8988T (cell line): ENCODE data around the gene SRRM5.
"Not testable (repeated sequence)": the region's sequence is repeated elsewhere in the genome, so short reads cannot be mapped to it uniquely, and the experiment has no call there.

Source experiments
- DNase-seq: peaks from one replicate; pipeline ENCODE4 v3.0.0; 2011

The SRRM5 gene

GRCh38 chr19:43619262-43620060 is 7.6 kb downstream of the SRRM5 start, which contains the start of gene ZNF428:
ZNF428 (minus strand) TSS chr19:43619629; CDS start chr19:43614304, 5,325 bp downstream.
- peak; percentile 82 for DNase-seq

GRCh38 chr19:43620061-43621001 is 8.4 kb downstream of the SRRM5 start:
- DNase-seq, result no peak

DNA sequence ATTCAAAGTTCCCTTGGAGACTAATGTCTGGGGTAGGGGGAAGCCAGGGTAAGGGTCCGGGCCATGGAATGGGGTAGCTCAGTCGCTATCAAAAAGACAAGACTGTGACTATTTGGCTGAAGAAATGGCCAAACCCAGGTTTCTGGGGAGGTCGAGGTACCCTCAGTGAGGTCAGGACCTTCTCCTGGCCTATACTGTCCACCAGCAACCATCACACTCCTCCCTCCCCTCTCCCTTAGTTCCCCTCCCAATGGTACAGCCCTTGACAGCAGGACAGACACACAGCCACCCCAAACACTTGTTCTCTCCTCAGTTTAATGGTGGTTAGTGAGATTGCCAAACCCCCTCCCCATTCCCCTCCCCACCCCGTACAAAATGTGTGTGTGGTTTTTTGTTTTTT is 10.2 kb downstream of the SRRM5 start:
- no peak for DNase-seq

GRCh38 chr19:43622956-43623355 is 11.1 kb downstream of the SRRM5 start:
- no peak for DNase-seq

GRCh38 chr19:43623889-43624670 is 12.2 kb downstream of the SRRM5 start:
- DNase-seq, result no peak

DNA sequence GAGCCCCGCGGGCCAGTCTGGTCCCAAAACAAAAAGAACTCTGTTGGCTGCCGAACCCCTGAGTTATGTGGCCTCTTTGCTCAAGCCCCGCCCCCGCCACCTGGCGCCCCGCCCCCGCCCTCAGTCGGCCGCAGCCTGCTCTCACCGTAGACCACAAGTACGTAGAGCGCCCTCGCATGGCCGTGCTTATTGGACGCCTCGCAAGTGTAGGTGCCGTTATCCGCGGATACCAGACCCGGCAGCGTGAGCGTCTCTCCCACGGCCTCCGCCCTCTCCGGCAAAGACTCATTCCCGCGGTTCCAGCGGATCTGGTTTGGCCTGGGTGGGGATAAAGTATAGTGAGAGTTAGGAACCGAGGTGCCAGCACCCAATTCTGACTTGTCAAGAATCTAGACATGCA is 13.0 kb downstream of the SRRM5 start:
- DNase-seq, result no peak

DNA sequence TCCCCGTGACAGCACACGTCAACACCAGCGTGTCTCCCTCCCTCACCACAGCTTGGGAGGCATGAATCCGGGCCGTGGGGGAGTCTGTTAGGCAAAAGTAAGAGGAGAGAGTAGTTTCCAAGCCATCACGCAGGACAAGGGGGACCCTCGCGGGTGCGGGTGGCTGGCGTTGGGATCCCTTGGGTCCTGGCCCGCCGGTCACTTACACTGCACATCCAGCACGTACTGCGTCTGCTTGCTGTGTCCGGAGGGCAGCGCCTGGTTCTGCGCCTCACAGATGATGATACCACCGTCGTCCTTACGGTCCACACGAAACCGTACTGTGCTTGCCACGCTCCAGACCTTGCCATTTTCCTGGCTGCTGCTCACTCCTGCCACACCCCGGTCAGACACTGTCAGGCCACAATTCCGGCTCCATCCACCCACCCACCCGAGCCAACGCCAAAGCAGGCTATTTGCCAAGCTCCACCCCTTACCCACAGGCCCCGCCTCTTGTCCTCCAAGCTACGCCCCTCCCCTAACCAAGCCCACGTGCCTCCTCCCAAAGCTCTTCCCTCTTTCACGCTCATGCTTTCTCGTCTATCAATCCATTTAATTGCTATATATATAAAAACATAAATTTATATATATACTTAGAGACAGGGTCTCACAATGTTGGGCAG is 14.2 kb downstream of the SRRM5 start:
- DNase-seq, result no peak

GRCh38 chr19:43626838-43627237 is 14.9 kb downstream of the SRRM5 start:
- DNase-seq, result no peak

GRCh38 chr19:43628646-43629326 is 16.9 kb downstream of the SRRM5 start:
- DNase-seq, result no peak

DNA sequence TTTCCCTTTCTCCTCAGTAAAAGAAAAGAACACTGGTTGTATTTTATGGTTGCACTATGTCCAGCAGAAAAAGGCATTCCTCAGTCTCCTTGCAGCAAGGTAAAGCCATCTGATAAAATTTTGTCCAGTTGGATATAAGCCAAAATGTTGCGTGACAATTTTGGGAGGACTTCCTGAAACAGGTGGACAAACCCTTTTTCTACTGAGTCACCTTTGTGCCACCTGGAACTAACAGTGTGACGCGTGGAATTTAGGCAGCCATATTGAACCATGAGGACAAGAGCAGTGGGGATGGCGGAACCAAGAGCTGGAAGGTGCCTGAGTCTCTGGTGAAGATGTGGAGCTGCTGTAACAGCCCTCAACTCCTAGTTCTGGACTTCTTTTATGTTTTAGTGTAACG is 19.6 kb downstream of the SRRM5 start:
- no peak for DNase-seq

GRCh38 chr19:43633520-43633919 is 21.6 kb downstream of the SRRM5 start:
- DNase-seq, result no peak

DNA sequence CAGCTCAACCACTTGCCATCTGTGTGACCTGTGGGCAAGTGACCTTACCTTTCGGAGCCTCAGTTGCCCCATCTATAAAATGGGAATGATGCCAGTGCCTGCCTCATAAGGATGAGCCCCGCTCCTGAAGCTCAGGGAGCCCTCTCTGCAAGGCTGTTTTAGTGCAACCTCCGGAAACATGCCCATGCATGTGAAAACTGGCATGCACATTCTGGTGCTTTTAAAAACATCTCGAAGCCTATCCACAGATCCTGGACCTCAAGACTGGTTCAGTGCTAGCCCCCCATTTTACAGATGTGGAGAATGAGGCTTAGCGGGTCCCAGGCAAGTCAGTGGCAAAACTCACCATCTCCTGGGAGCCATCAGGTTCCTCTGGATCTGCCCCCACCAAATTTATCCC is 22.2 kb downstream of the SRRM5 start:
- no peak for DNase-seq

DNA sequence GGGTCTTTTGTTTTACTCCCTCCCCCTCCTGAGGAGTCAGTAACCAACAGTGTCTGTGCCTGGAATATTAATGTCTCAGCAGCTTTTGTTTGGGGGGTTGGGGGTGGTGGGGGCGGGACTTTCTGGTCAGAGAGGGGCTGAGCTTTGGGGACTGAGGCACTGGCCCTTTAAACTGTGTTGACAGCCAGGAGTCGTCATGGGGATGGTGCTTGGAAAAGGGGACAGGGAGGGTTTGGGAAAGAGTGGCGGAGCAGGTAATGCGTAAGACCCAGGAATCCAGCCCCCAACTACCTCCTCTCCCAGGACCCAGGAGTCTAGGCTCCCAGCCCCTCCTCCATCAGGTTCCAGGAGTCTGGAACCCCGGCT is 22.6 kb downstream of the SRRM5 start:
- DNase-seq, result no peak

- no peak for DNase-seq
Observed at GRCh38 chr19:43634872-43635560, 23.1 kb downstream of the SRRM5 start.

GRCh38 chr19:43635561-43635940 is 23.7 kb downstream of the SRRM5 start:
- not testable (repeated sequence) for DNase-seq

GRCh38 chr19:43636121-43636683 is 24.3 kb downstream of the SRRM5 start:
- DNase-seq, result no peak

DNA sequence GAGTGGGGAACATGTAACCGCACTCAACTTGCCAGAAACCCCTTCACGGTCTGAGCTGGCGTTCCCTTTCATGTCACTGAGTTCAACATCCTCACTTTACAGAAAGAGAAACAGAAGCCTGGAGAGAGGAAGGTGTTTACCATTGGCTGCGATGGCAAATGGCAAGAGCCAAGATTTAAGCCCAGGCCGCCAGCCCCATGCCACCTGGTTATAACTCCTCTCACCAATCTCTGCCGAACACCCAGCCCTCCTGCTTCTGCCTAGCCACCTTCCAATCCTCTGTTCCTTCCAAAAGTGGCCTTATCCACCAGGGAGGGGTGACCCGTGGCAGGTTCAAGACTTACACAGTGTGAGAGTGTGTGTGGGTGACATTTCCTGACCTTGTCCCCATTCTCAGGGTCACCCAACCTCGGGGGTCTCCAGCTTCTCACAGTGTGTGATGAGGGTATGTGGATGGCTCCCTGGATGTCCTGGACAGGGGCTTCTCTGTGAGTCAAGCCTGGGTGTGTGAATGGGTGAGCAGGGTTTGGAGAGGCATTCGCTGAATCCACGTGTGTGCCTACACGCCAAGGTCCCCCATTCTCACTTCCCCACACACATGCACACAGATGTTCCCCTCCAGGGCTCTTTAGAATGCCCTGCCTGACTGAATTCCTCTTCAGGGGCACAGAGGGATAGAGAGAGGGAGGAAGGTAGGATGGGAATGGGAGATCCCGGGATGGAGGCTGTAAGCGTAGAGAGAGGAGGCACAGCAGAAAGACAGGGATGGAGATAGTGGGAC is 26.5 kb downstream of the SRRM5 start:
- DNase-seq, result no peak

DNA sequence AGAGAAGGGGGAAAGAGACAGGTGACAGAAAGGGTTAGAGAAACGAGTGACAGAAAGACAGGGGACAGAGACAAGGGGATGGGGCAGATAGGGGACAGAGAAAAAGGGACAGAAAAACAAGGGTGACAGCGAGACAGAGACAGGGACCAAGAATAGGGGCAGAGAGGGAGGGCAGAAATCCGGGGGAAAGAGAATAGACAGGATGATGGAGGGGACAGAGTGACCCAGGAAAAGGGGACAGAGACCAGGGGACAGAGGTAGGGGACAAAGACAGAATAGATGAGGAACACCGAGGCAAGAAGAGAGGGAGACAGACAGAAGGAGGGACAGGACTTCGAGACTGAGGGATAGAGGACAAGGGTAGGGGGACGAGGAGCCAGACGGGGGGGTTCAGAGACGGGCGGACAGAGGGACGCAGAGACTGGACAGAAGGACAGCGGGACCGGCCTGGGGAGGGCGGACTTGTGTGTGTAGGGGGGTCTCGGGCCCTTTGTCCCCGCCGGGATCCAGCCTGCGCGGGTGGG is 27.2 kb downstream of the SRRM5 start:
- no peak for DNase-seq

- no peak for DNase-seq
Observed at GRCh38 chr19:43639519-43640423, 27.9 kb downstream of the SRRM5 start, which contains the start of gene CADM4. CADM4 (minus strand) TSS chr19:43639850; CDS start chr19:43639790, 60 bp downstream.
